H1 (cell line): Measurements from ENCODE around the gene CD48. TPM values are rescaled to one million over a fixed set of nuclear protein-coding genes. Genes with fewer than 3 reads are reported as not detected.

Source experiments
- CTCF ChIA-PET: fragments of 300-600 bp; sonication (Branson Sonifier 250); formaldehyde crosslinking; loops from one replicate; lab custom pipeline; 2021; ENCODE audit not compliant: partially characterized antibody; lab: Charles Lee
- POLR2A ChIA-PET: fragments of 300-600 bp; sonication (Branson Sonifier 250); formaldehyde crosslinking; loops from one replicate; lab custom pipeline; 2021; ENCODE audit warnings: inconsistent platforms; ENCODE audit not compliant: partially characterized antibody; lab: Charles Lee
- DNase-seq, 2 experiments: peaks; one replicate each; pipeline versions ENCODE4 v3.0.0 to v3.0.0-alpha.2; 2010 to 2022; ENCODE audit warnings: low spot score in 2 of 2, low read depth in 1 of 2, mixed read lengths in 1 of 2
- FAIRE-seq: peaks from 2 replicates; lab custom pipeline; 2011; peaks lifted over from hg19 to GRCh38; lab: Jason Lieb, UNC
- H2AFZ ChIP-seq: 2 replicates; pipeline ENCODE4 v1.8.1; 2012; ENCODE audit warnings: low read length, inconsistent platforms
- H2AK5ac ChIP-seq: 2 replicates; pipeline ENCODE4 v1.6.1; 2013; ENCODE audit warnings: low read depth, low read length
- H2BK120ac ChIP-seq: replicated peaks from 2 replicates; pipeline ENCODE3; 2013; ENCODE audit warnings: low read depth, low read length, inconsistent platforms
- H2BK12ac ChIP-seq: 2 replicates; pipeline ENCODE4 v1.6.1; 2013; ENCODE audit warnings: low read depth, low read length
- H2BK15ac ChIP-seq: 2 replicates; pipeline ENCODE4 v1.6.1; 2013; ENCODE audit warnings: low read length
- H2BK20ac ChIP-seq: 2 replicates; pipeline ENCODE4 v1.6.1; 2013; ENCODE audit warnings: low read length
- H2BK5ac ChIP-seq: 2 replicates; pipeline ENCODE4 v1.6.1; 2013; ENCODE audit warnings: low read depth, low read length
- H3K14ac ChIP-seq: 2 replicates; pipeline ENCODE4 v1.6.1; 2013; ENCODE audit warnings: inconsistent platforms; ENCODE audit not compliant: insufficient read length
- H3K18ac ChIP-seq: 2 replicates; pipeline ENCODE4 v1.6.1; 2013; ENCODE audit warnings: low read length; ENCODE audit errors: extremely low read depth
- H3K23ac ChIP-seq: 2 replicates; pipeline ENCODE4 v1.6.1; 2013; ENCODE audit warnings: inconsistent platforms; ENCODE audit not compliant: insufficient read length
- H3K23me2 ChIP-seq: 2 replicates; pipeline ENCODE4 v1.6.1; 2013; ENCODE audit warnings: low read depth, low read length
- H3K27ac ChIP-seq: 2 replicates; pipeline ENCODE4 v1.6.1; 2011; ENCODE audit warnings: low read depth, low read length, inconsistent platforms
- H3K27me3 ChIP-seq, 4 experiments: replicated peaks in 1 of 4; 1 replicate in 1 of 4; 2 replicates in 3 of 4; pipeline versions ENCODE4 v1.6.1 to v1.8.1; 2011 to 2013; ENCODE audit warnings: low read length in 3 of 4, mild to moderate bottlenecking in 3 of 4, inconsistent platforms in 2 of 4, mixed read lengths in 2 of 4, moderate library complexity in 1 of 4; ENCODE audit not compliant: control insufficient read depth in 3 of 4, insufficient read depth in 3 of 4; ENCODE audit errors: extremely low read depth in 1 of 4
- H3K36me3 ChIP-seq, 4 experiments: 2 replicates each; pipeline versions ENCODE4 v1.6.1 to v1.8.1; 2011 to 2013; ENCODE audit warnings: mild to moderate bottlenecking in 4 of 4, low read length in 3 of 4, moderate library complexity in 2 of 4, control low read depth in 1 of 4, inconsistent platforms in 1 of 4; ENCODE audit not compliant: insufficient read depth in 4 of 4, control insufficient read depth in 2 of 4
- H3K4ac ChIP-seq: replicated peaks from 2 replicates; pipeline ENCODE3; 2013; ENCODE audit warnings: low read length, low read depth, mixed read lengths, inconsistent platforms; ENCODE audit not compliant: insufficient read length
- H3K4me1 ChIP-seq, 4 experiments: replicated peaks in 1 of 4; 1 replicate in 1 of 4; 2 replicates in 3 of 4; pipeline versions ENCODE4 v1.6.1 to v1.8.1; 2011 to 2013; ENCODE audit warnings: low read length in 3 of 4, inconsistent platforms in 2 of 4, mixed read lengths in 1 of 4; ENCODE audit not compliant: insufficient read depth in 4 of 4, control insufficient read depth in 3 of 4
- H3K4me2 ChIP-seq, 2 experiments: 2 replicates each; pipeline versions ENCODE4 v1.6.1 to v1.8.1; 2011 to 2013; ENCODE audit warnings: low read depth in 2 of 2, low read length in 2 of 2, control low read depth in 1 of 2, inconsistent platforms in 1 of 2, mild to moderate bottlenecking in 1 of 2; ENCODE audit not compliant: insufficient read depth in 1 of 2
- H3K4me3 ChIP-seq, 4 experiments: fragments of 200-600, 300-600 bp in 1 of 4; sonication (generic), shearing (Covaris generic), sonication (Bioruptor Twin) in 1 of 4; 2 replicates each; pipeline versions ENCODE4 v1.5.1 to v1.8.1; 2011 to 2016; ENCODE audit warnings: low read length in 4 of 4, low read depth in 3 of 4, control low read depth in 2 of 4, inconsistent platforms in 2 of 4, mild to moderate bottlenecking in 2 of 4, mixed read lengths in 1 of 4, moderate library complexity in 1 of 4; ENCODE audit not compliant: insufficient read depth in 2 of 4; ENCODE audit errors: extremely low read depth in 1 of 4
- H3K56ac ChIP-seq: replicated peaks from 2 replicates; pipeline ENCODE3; 2013; ENCODE audit warnings: low read depth, mild to moderate bottlenecking, mixed read lengths, low read length, inconsistent platforms; ENCODE audit not compliant: insufficient read length
- H3K79me1 ChIP-seq: 2 replicates; pipeline ENCODE4 v1.6.1; 2013; ENCODE audit warnings: low read depth, low read length, control low read depth
- H3K79me2 ChIP-seq, 2 experiments: 2 replicates each; pipeline versions ENCODE4 v1.6.1 to v1.8.1; 2012 to 2013; ENCODE audit warnings: low read length in 2 of 2, mild to moderate bottlenecking in 2 of 2, inconsistent platforms in 1 of 2; ENCODE audit not compliant: insufficient read depth in 2 of 2, control insufficient read depth in 1 of 2
- H3K9ac ChIP-seq, 4 experiments: replicated peaks in 1 of 4; 1 replicate in 1 of 4; 2 replicates in 3 of 4; pipeline versions ENCODE4 v1.6.1 to v1.8.1; 2011 to 2013; ENCODE audit warnings: low read depth in 3 of 4, low read length in 3 of 4, control low read depth in 2 of 4, mild to moderate bottlenecking in 2 of 4, moderate library complexity in 2 of 4, inconsistent platforms in 1 of 4; ENCODE audit errors: extremely low read depth in 1 of 4
- H3K9me3 ChIP-seq, 2 experiments: 2 replicates each; pipeline versions ENCODE4 v1.6.1 to v1.8.1; 2012 to 2013; ENCODE audit warnings: mild to moderate bottlenecking in 2 of 2, moderate library complexity in 2 of 2, control low read depth in 1 of 2, inconsistent platforms in 1 of 2, low read depth in 1 of 2, low read length in 1 of 2, mixed read lengths in 1 of 2; ENCODE audit not compliant: insufficient read depth in 2 of 2
- H4K20me1 ChIP-seq, 2 experiments: replicated peaks in 1 of 2; 2 replicates each; pipeline versions ENCODE3 to v1.8.1; 2011 to 2013; ENCODE audit warnings: inconsistent platforms in 2 of 2, low read length in 2 of 2, mild to moderate bottlenecking in 1 of 2; ENCODE audit not compliant: insufficient read depth in 2 of 2, control insufficient read depth in 1 of 2
- H4K5ac ChIP-seq: 2 replicates; pipeline ENCODE4 v1.6.1; 2013; ENCODE audit warnings: low read length, low read depth, mixed read lengths, inconsistent platforms; ENCODE audit not compliant: insufficient read length
- H4K8ac ChIP-seq: 2 replicates; pipeline ENCODE4 v1.8.0; 2013; ENCODE audit warnings: mild to moderate bottlenecking, moderate library complexity, low read length, inconsistent platforms; ENCODE audit not compliant: insufficient read depth; ENCODE audit errors: extremely low read depth
- H4K91ac ChIP-seq: replicated peaks from 2 replicates; pipeline ENCODE3; 2013; ENCODE audit warnings: low read length, mixed read lengths, inconsistent platforms; ENCODE audit not compliant: insufficient read length
- ASH2L ChIP-seq: fragments of 200-600, 300-600 bp; sonication (generic); IDR thresholded peaks from one replicate; pipeline ENCODE4 v1.7.1; 2017; ENCODE audit warnings: low read length
- ATF2 ChIP-seq: IDR thresholded peaks from 2 replicates; pipeline ENCODE4 v1.6.1; 2012; ENCODE audit warnings: low read length, inconsistent platforms
- KDM4A ChIP-seq: IDR thresholded peaks from one replicate; pipeline ENCODE4 v1.7.1; 2012; ENCODE audit warnings: low read depth, mild to moderate bottlenecking, moderate library complexity, low read length, inconsistent platforms; ENCODE audit not compliant: severe bottlenecking
- MAX ChIP-seq: IDR thresholded peaks from 2 replicates; pipeline ENCODE4 v1.6.1; 2012; ENCODE audit warnings: inconsistent platforms
- SP2 ChIP-seq: IDR thresholded peaks from 2 replicates; pipeline ENCODE4 v1.6.1; 2012; ENCODE audit warnings: mild to moderate bottlenecking, low read length, inconsistent platforms
- TEAD4 ChIP-seq: IDR thresholded peaks from 2 replicates; pipeline ENCODE4 v1.6.1; 2012; ENCODE audit warnings: low read depth, low read length, inconsistent platforms, mixed read lengths
- ZNF274 ChIP-seq: IDR thresholded peaks from 2 replicates; pipeline ENCODE4 v1.7.0; 2012; ENCODE audit warnings: low read length, borderline replicate concordance; ENCODE audit errors: extremely low read depth
- WGBS, 2 experiments: shearing (Covaris generic) in 1 of 2; methylation state at CpG; one replicate each; pipeline versions ENCODE4 v1.1.6 to v1.1.7; 2013 to 2015; ENCODE audit warnings: low lambda C conversion rate in 2 of 2, mixed read lengths in 2 of 2, inconsistent platforms in 1 of 2, low coverage in 1 of 2, missing lambda C conversion rate in 1 of 2; ENCODE audit not compliant: insufficient replicate concordance in 2 of 2, insufficient coverage in 1 of 2, insufficient read length in 1 of 2; ENCODE audit errors: extremely low coverage in 1 of 2, missing lambda C conversion rate in 1 of 2; 5-methylcytosine and 5-hydroxymethylcytosine counted together
- polyA plus RNA-seq, 7 experiments: library from polyadenylated mRNA; depleted of rRNA in 3 of 7; stranded (reverse) in 5 of 7; unstranded in 2 of 7; fragments of >200 nt in 5 of 7; fragments of 200-250 nt in 2 of 7; gene quantifications; 1 replicate in 5 of 7; 2 replicates in 1 of 7; 4 replicates in 1 of 7; pipeline versions ENCODE4 v1.2.1 to v1.2.3, GENCODE V29; 2011 to 2013; ENCODE audit warnings: missing spikeins in 2 of 7, mixed read lengths in 2 of 7
- total RNA-seq: library from RNA; stranded (reverse); fragmentation: NEBNext Ultra II Directional; extraction: Animal tissue kit (Norgen Biotek cat#: 25700); gene quantifications from 2 replicates; pipeline ENCODE4 v1.2.1, GENCODE V29; 2021

The CD48 gene
- total and polyA plus RNA-seq, 2 of the 8 experiments (the other 6 are each of a cell fraction or from before 2014, with no cell fraction given) = 0.08 TPM; not detected in 1

- Histone ChIP-seq H3K9ac (no peak overlapping the region), H3K23ac (no peak overlapping the region), H2BK120ac (no peak overlapping the region), H3K79me2 (no peaks in the 10 kb centered on the region), H4K8ac (no peak overlapping the region), H3K14ac (no peak overlapping the region), H3K4me1 (peaks cover 0 to 5% (median 0%) of the 10 kb centered on the region in 4 experiments; a peak in 2 of 7 replicates), H4K91ac (no peak overlapping the region), H2BK12ac (no peak overlapping the region), H3K27me3 (no peaks in the 10 kb centered on the region), H2BK15ac (no peak overlapping the region), H3K36me3 (no peaks in the 10 kb centered on the region), H3K9me3 (no peaks in the 10 kb centered on the region), H3K4me3 (no peak overlapping the region), H3K4ac (no peak overlapping the region), H3K4me2 (no peak overlapping the region), H3K56ac (no peak overlapping the region), H2BK5ac (no peak overlapping the region), H3K79me1 (no peaks in the 10 kb centered on the region), H3K18ac (no peak overlapping the region), H3K23me2 (no peaks in the 10 kb centered on the region), H2BK20ac (no peak overlapping the region), H4K20me1 (no peaks in the 10 kb centered on the region), H2AK5ac (no peak overlapping the region), H2AFZ (no peak overlapping the region), H4K5ac (no peak overlapping the region), H3K27ac (no peak overlapping the region)
- 89% methylated on average over 7 of the region's 7 CpGs; no CpG with 5 or more reads in 1 of the 2 experiments for WGBS, 2 experiments
- no peak for TF ChIP-seq ZNF274
- TF ChIP-seq TEAD4 = no peak
- no peak for TF ChIP-seq SP2
- TF ChIP-seq KDM4A = no peak
- TF ChIP-seq MAX = no peak
- TF ChIP-seq ASH2L = no peak
- TF ChIP-seq ATF2 = no peak
- no peak for FAIRE-seq
- POLR2A ChIA-PET = no interaction called here
- no peak for DNase-seq
- CTCF ChIA-PET = interaction anchor here (0.7 to 6.5 kb wide), 8 partner anchors 20 to 328 kb away, joined by 3 to 63 read pairs (median 4); no protein-coding TSS in a partner anchor
Observed at GRCh38 chr1:160744199-160744851, 32.7 kb upstream of the CD48 start.
